HG03520 (cell line): ENCODE data around the gene SERPIND1.

Source experiments
- ATAC-seq: cut with Tn5 transposase; IDR thresholded peaks from one replicate; pipeline ENCODE4 v1.9.1; 2021; ENCODE audit warnings: mild to moderate bottlenecking, moderate library complexity; ENCODE audit not compliant: unreplicated experiment

Gene SERPIND1

GRCh38 chr22:20771918-20772625, 1.8 kb upstream of the SERPIND1 start:
- ATAC-seq: no peak

GRCh38 chr22:20774882-20775281, 969 bp downstream of the SERPIND1 start:
- no peak for ATAC-seq

GRCh38 chr22:20775342-20775895, 1.5 kb downstream of the SERPIND1 start:
- ATAC-seq: no peak

GRCh38 chr22:20776624-20777405, 2.9 kb downstream of the SERPIND1 start:
- ATAC-seq: no peak

- no peak for ATAC-seq
Observed at GRCh38 chr22:20777420-20778177, 3.7 kb downstream of the SERPIND1 start.

- no peak for ATAC-seq
Observed at GRCh38 chr22:20779014-20779817, 5.3 kb downstream of the SERPIND1 start.

GRCh38 chr22:20779818-20780158, 5.9 kb downstream of the SERPIND1 start:
- ATAC-seq: no peak

GRCh38 chr22:20781272-20781990, 7.5 kb downstream of the SERPIND1 start:
- ATAC-seq: no peak

GRCh38 chr22:20782083-20782482, 8.2 kb downstream of the SERPIND1 start:
- no peak for ATAC-seq

GRCh38 chr22:20782596-20783299, 8.8 kb downstream of the SERPIND1 start:
- no peak for ATAC-seq

GRCh38 chr22:20783300-20783673, 9.4 kb downstream of the SERPIND1 start:
- ATAC-seq: no peak

GRCh38 chr22:20783844-20784723, 10.2 kb downstream of the SERPIND1 start:
- ATAC-seq: no peak

GRCh38 chr22:20785415-20785814, 11.5 kb downstream of the SERPIND1 start:
- no peak for ATAC-seq

- ATAC-seq: no peak
Observed at GRCh38 chr22:20786048-20786447, 12.1 kb downstream of the SERPIND1 start.

GRCh38 chr22:20786536-20786979, 12.6 kb downstream of the SERPIND1 start:
- ATAC-seq: no peak

GRCh38 chr22:20787223-20787622, 13.3 kb downstream of the SERPIND1 start:
- no peak for ATAC-seq

- no peak for ATAC-seq
Observed at GRCh38 chr22:20787746-20788626, 14.1 kb downstream of the SERPIND1 start.
